NCI-H1694 (cell line): Measurements from ENCODE around the gene INSC.
A peak's percentile ranks its signal among the peaks of the same experiment; 100 is the strongest.

ENCODE experiments used
- DNase-seq: peaks from one replicate; lab custom pipeline; 2025; lab: John Stamatoyannopoulos, UW

Gene INSC

GRCh38 chr11:15289723-15290122 lies 175.0 kb downstream of the INSC start:
- DNase-seq, result no peak

- DNase-seq, result peak; percentile 34
These were observed 177.2 kb downstream of the INSC start for GRCh38 chr11:15291885-15292284.

- no peak for DNase-seq
These were observed 179.4 kb downstream of the INSC start for GRCh38 chr11:15293975-15294620.

GRCh38 chr11:15295695-15296094 lies 181.0 kb downstream of the INSC start:
- no peak for DNase-seq
